Limb (tissue), 2 donors: Measurements from ENCODE around the gene AGXT2.

Source experiments
- DNase-seq, 2 donors: peaks; one replicate each; pipeline ENCODE4 v3.0.0-alpha.2; 2016; ENCODE audit errors: extremely low spot score in 2 of 2

The AGXT2 gene, protein sequence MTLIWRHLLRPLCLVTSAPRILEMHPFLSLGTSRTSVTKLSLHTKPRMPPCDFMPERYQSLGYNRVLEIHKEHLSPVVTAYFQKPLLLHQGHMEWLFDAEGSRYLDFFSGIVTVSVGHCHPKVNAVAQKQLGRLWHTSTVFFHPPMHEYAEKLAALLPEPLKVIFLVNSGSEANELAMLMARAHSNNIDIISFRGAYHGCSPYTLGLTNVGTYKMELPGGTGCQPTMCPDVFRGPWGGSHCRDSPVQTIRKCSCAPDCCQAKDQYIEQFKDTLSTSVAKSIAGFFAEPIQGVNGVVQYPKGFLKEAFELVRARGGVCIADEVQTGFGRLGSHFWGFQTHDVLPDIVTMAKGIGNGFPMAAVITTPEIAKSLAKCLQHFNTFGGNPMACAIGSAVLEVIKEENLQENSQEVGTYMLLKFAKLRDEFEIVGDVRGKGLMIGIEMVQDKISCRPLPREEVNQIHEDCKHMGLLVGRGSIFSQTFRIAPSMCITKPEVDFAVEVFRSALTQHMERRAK

DNA sequence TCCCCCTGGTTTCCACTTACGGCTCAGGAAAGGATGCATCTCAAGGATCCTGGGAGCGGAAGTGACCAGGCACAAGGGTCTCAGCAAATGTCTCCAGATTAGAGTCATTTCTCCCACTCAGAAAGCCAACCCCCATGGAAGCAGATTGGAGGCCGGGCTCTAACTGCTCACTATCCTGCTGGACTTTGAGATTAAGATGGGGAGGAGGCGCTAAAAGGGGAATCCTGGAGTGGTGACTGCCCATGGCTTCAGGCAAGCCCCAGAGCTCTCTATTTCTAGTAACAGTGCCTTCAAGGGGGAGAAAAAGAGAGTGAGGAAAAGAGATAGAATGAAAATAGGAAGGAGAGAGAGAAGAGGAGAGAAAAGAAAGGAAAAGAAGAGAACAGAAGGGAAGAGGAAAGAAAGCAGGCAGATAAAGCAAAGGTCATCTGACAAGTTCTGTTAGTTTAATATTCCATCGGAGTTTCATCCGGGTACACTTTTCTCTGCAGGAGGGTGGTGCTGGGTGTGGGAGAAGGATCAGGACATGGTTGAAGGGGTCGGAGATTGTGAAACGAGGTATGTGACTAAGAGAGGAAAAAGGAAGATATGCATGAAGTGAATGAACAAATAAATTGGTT, at the start of gene AGXT2:
TSS of gene AGXT2 (minus strand) at position 165 of the 620 bp plus-strand sequence. CDS start at position 108, 57 bp downstream.
- no peak for DNase-seq

DNA sequence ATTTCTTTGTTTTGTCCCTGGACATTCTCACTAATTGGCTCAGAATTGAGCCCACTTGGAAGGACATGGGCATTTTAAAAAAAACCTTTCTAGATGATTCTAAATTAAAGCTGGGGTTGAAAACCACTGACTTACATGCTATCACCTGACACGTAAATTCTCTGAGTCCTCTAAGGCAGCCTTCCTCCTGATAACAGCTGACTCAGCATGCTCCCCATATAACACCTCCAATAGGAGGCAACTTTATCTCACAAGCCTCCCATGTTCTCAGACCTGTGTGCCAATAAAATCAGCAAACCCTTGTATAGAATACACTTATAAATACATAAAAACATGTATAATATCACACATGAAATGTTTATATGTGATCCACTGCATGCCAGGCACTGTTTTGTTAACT, 49.2 kb upstream of the AGXT2 start:
- DNase-seq = no peak

GRCh38 chr5:35096216-35096615, 48.5 kb upstream of the AGXT2 start:
- peak in 1 of 2 donors; percentile 55 for DNase-seq

GRCh38 chr5:35095366-35095765, 47.6 kb upstream of the AGXT2 start:
- no peak for DNase-seq

DNA sequence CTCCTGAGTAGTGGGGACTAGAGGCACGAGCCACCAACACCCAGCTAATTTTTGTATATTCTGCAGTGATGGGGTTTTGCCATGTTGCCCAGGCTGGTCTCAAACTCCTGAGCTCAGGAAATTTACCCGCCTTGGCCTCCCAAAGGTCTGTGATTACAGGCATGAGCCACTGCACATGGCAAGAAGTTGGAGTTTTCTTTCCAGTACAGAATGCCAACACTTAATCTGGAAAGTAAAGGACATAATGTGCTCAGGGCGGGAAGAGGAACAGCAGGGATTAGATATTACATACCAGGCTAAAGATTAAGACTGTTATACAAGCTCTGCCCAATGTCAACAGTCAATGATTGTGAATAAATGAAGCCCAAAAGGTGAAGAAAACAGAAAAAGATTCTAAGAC, 47.2 kb upstream of the AGXT2 start:
- DNase-seq = no peak

DNA sequence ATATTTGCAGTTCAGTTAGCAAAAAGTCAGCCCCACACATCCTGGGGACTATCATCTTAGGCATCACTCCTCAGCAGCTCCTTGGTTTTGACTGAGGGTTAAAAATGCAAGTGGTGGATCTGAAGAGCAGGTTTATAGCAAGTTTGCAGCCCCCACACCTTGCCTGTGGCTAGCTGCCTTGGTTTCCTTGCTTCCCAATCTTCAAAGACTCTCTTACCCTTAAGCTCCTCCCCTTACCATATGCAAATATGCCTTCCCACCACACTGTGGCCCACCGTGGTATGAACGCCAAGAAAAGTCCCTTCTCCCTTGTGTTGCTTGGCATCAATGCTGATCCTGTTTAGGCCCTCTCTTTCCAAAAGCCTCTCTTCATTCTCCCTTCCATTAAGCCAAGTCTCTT, 45.0 kb upstream of the AGXT2 start:
- no peak for DNase-seq

GRCh38 chr5:35091704-35092103, 44.0 kb upstream of the AGXT2 start:
- no peak for DNase-seq

DNA sequence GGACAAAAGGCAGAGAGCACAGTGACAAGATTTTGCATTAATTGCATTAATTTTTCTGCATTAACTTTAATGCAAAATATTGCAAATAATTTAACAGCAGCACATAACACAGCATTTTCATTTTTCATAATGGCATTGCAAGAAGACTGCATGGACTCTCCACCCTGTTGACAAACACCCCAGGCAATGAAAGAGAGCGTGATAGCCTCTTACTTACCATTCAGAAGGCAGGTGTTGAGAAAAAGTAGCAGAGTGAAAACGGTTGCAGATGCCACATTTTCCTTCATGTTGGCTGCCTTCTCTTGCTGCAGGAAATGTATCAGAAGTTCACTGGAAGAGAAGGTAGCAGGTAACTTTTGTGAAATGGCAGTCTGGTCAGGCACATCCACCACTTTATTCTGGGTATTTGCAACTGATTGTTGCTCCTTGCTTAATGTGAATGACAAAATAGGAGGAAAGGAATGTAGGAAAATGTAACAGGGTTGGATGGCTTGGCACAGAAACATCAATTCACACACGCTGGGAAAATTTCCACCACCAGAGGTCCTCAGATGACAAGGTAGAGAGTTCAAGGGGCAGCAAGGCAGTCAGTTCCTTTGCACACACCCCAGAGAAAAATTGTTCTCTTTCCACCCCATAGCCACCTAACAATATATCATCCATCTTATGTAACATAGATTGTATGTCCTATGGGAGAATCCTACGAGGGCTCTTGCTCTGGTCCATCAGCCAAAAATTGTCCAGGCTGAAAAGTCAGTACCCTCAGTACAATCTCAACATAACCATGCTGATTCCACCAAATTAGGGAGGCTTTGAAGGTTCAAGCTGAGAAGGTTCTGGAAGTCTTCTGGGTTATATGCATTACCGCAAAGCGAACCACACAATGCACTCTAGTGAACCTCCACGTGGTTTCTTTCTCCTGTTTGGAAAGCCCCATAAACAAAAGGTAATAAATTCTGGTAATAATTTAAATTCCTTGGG, 41.9 kb upstream of the AGXT2 start:
- peak; percentile 38 to 66 for DNase-seq

DNA sequence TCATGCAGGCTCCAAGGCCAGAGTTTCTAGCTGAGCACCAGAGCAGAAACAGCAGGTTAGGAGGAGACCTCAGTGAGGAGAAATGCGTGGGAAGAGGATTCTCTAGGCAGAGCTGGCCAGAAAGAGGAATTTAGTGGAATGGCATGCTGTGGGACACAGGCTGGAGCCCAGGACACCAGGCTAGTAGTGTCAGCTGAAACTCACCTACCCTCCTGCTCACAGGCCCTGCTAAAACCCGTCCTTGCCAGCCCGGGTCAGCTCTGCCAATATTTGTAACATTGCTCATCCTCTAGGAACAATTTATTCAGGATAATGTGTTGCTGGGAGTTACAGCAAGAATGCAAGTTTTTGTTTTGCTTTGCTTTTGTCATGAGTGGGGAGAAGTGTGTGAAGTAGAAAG, 40.2 kb upstream of the AGXT2 start:
- DNase-seq = no peak

GRCh38 chr5:35083150-35083549, 35.4 kb upstream of the AGXT2 start:
- DNase-seq = no peak

DNA sequence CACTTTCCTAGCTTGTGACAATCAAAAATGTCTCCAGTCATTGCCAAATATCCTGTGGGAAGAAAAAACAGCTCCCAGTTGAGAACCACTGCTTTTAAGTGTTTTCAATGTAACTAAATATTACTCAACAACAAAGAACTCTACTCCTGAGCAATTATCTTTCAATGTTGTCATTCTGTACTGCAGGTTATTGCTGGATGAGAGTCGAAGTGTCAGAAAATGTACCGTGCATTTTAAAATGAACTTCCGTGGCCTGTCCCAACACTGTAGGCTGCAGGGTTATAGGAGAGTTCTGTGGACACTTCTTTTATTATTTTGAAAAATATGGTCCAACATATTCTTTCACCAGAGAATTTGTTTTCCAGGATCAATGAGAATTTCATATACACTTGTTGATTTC, 34.8 kb upstream of the AGXT2 start:
- DNase-seq = no peak

- DNase-seq = no peak
Observed at GRCh38 chr5:35081134-35081533, 33.4 kb upstream of the AGXT2 start.

DNA sequence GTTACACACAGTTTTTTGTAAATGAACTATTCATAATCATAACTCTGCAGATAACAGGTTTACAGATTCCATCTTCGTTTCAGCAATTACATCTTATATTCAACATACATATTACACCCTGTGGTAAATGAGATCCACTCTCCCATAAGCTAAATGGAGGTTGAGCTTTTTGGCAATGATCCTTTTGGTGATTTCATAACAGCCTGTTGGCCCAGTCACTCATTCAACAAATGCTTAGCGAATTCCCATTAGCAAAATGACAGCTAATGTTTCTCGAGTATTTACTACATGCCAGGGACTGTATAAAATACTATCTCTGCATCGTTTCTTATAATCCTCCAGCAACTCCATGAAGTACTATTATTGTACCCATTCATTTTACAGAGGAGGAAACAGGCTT, 25.4 kb upstream of the AGXT2 start:
- DNase-seq = no peak

- no peak for DNase-seq
Observed at GRCh38 chr5:35069188-35069587, 21.4 kb upstream of the AGXT2 start.

- DNase-seq = no peak
Observed at GRCh38 chr5:35067985-35068384, 20.2 kb upstream of the AGXT2 start.

DNA sequence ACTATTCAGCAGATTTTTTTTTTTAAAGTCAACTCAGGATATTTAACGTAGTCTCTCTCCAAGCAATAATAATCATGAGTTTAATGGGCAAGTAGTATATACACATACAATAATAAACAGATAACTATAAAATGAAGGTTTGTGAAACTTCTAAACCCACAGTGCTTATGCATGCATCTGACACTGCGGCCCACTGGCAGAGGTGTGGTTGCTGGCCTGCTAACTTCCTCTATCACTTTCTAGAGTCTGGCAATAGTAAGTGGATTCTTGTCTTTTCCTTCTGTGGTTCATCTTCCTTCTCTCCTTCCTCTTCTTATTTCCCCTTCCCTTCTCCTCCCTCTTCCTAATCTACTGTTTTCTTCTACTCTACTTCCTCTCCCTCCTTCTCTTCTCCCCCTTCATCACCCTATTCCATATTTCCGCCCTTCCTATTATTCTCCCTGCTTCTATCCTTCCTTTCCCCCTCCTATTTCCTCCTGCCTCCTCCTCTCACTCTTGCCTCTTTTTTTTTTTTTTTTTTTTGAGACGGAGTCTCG, 18.6 kb upstream of the AGXT2 start:
- DNase-seq = no peak

- no peak for DNase-seq
Observed at GRCh38 chr5:35063414-35063813, 15.7 kb upstream of the AGXT2 start.

DNA sequence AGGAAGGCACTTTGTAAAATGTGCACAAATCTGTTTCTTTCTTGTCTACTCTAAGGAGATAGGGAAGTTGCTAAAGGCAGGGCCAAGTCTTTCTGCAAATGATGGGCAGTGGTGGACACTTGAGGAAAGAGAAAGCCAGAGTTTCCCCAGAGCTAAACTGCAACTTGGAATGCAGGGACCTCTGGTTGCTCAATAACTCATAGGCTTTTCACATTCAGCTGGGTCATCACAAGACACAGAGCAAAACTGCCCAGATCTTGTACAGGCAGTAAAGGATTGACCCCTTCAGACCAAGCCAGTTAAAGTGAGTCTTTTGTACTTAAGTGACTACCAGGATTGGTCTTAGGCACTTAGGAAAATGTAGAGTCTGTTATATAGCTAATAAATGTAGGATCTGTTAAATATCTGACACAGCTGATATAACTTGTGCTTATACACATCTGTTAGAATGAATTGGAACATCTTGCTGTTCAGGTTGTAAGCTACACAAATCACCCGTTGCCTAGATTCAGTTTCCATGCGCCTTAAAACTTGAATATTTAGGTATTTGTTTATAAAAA, 13.5 kb upstream of the AGXT2 start:
- DNase-seq = no peak

GRCh38 chr5:35060236-35060635, 12.5 kb upstream of the AGXT2 start:
- no peak for DNase-seq

DNA sequence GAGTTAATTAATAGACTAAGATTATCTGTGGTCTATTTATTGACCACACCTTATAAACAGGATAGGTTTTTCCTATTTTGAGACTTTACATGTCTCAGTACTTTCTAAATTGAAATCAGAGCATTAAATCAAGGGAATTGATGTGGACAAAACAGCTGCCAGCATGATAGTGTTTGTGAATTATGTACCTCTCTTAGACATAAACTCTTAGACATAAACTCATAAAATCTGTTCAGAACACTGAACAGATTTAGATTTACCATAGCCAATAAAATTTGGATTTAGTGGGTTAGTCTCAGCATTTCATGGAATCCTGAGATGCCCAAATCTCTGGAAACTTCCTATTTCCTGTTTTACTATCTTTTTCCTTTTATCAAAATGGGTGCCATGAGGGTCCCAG, 11.5 kb upstream of the AGXT2 start:
- DNase-seq = no peak

DNA sequence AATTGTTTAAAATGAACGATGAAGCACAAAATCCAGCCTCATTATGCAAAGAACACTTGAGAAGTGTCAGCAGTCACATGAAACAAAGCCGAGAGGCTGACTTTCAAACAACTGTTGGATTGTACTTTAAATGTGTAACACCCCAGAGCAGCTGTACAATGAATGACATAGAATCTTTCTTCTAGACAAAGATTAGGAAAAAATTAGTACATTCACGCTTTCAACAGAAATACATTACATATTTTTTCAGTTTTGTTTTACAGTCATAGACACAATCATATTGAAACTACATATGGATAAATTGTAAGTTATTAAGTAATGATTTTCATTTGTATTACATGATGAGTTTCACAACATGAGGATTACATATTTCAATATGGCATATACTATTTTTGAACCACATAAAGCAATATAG, 10.6 kb upstream of the AGXT2 start:
- peak in 1 of 2 donors; percentile 43 for DNase-seq
